ENCODE measurements around the gene CENPO.

The CENPO gene

GRCh38 chr2:24824966-24825882 lies 32.0 kb downstream of the CENPO start:
- no peak for DNase-seq (ENCODE audit: low spot score)
- peak; percentile 40 for TF ChIP-seq CTCF (IDR thresholded peaks at IDR 0.05; ENCODE audit: borderline replicate concordance, control extremely low read depth, extremely low read depth, insufficient read depth, missing control alignments)

GRCh38 chr2:24825883-24826772 lies 32.9 kb downstream of the CENPO start:
- no peak for DNase-seq (ENCODE audit: low spot score)
- in situ Hi-C loops (cut with MboI; ENCODE audit: low sequenced_read_pairs, unreplicated experiment) = loop anchor here (10.0 kb wide), 1 partner anchor 211 kb away; no protein-coding TSS in a partner anchor
- no peak for TF ChIP-seq CTCF (IDR thresholded peaks at IDR 0.05; ENCODE audit: borderline replicate concordance, control extremely low read depth, extremely low read depth, insufficient read depth, missing control alignments)

More at GRCh38 chr2:24824966-24825882, 32.0 kb downstream of the CENPO start:
- in situ Hi-C loops (cut with MboI; ENCODE audit: low sequenced_read_pairs, unreplicated experiment) = loop anchor here (10.0 kb wide), 1 partner anchor 210 kb away; no protein-coding TSS in a partner anchor

GRCh38 chr2:24826773-24827145 lies 33.5 kb downstream of the CENPO start:
- no peak for TF ChIP-seq CTCF (IDR thresholded peaks at IDR 0.05; ENCODE audit: borderline replicate concordance, control extremely low read depth, extremely low read depth, insufficient read depth, missing control alignments)
- no peak for DNase-seq (ENCODE audit: low spot score)
- in situ Hi-C loops (cut with MboI; ENCODE audit: low sequenced_read_pairs, unreplicated experiment) = loop anchor here (10.0 kb wide), 1 partner anchor 212 kb away; no protein-coding TSS in a partner anchor

GRCh38 chr2:24827321-24828237 lies 34.4 kb downstream of the CENPO start:
- DNase-seq (ENCODE audit: low spot score) = peak; percentile 89
- TF ChIP-seq CTCF (IDR thresholded peaks at IDR 0.05; ENCODE audit: borderline replicate concordance, control extremely low read depth, extremely low read depth, insufficient read depth, missing control alignments) = peak; percentile 91
- in situ Hi-C loops (cut with MboI; ENCODE audit: low sequenced_read_pairs, unreplicated experiment) = loop anchor here (10.0 kb wide), 1 partner anchor 213 kb away; no protein-coding TSS in a partner anchor

GRCh38 chr2:24828238-24828996 lies 35.2 kb downstream of the CENPO start:
- in situ Hi-C loops (cut with MboI; ENCODE audit: low sequenced_read_pairs, unreplicated experiment) = loop anchor here (10.0 kb wide), 1 partner anchor 214 kb away; no protein-coding TSS in a partner anchor
- no peak for TF ChIP-seq CTCF (IDR thresholded peaks at IDR 0.05; ENCODE audit: borderline replicate concordance, control extremely low read depth, extremely low read depth, insufficient read depth, missing control alignments)
- DNase-seq (ENCODE audit: low spot score) = no peak
